GM12878 (cell line): ENCODE data around the gene BICC1.

Experiments used
- CBFB ChIP-seq: IDR thresholded peaks from 2 replicates; pipeline ENCODE4 v1.6.1; 2016; ENCODE audit warnings: antibody characterized with exemption, low read depth
- CTCF ChIP-seq, 3 experiments: IDR thresholded peaks in 2 of 3; conservative IDR thresholded peaks in 1 of 3; 2 replicates each; pipeline ENCODE4 v1.5.1; 2011; ENCODE audit warnings: low read depth in 3 of 3, low read length in 3 of 3, mild to moderate bottlenecking in 3 of 3, control low read depth in 2 of 3, moderate library complexity in 2 of 3, inconsistent platforms in 1 of 3, mixed read lengths in 1 of 3; ENCODE audit not compliant: control insufficient read depth in 2 of 3, insufficient read depth in 1 of 3; ENCODE audit errors: extremely low read depth in 1 of 3
- NRF1 ChIP-seq: conservative IDR thresholded peaks from 2 replicates; pipeline ENCODE4 v1.6.1; 2011; ENCODE audit warnings: mild to moderate bottlenecking, low read depth, low read length, improper control_type of control experiment

DNA sequence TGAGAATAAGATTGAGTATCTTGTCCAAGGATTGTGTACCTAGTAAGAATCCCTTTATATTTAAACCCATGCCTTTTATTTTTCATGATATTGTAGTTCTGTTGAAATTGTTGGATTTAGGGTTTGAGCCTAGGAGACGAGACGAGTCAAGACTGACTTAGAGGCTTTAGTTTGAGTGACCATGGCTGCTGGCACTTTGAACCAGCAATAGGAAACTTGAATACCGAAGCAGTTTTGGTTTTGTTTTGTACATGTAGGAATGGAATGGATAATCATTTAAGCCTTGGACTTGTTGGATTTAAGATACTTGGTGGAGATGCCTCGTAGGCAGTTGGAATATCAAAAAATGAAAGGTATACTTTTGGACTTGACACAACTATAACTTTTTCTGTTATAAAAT lies 229.0 kb downstream of the BICC1 start:
- no peak for TF ChIP-seq CTCF (IDR thresholded peaks at IDR 0.05 in 2 of 3, conservative IDR thresholded peaks at IDR 0.05 in 1 of 3; ENCODE audit: control insufficient read depth in 2 of 3, extremely low read depth in 1 of 3, insufficient read depth in 1 of 3, low read depth in 3 of 3, low read length in 3 of 3)
- TF ChIP-seq CBFB, result no peak
- TF ChIP-seq NRF1, result no peak
